Hepatocyte (in vitro differentiated cells): Measurements from ENCODE around the gene ZCCHC7. TPM values are rescaled to one million over a fixed set of nuclear protein-coding genes. Genes with fewer than 3 reads are reported as not detected.
"Not testable (repeated sequence)": the region's sequence is repeated elsewhere in the genome, so short reads cannot be mapped to it uniquely, and the experiment has no call there.

ENCODE experiments used
- DNase-seq: peaks from one replicate; pipeline ENCODE4 v3.0.0-alpha.2; 2016; ENCODE audit warnings: low spot score
- H2AFZ ChIP-seq: fragments of 200-600 bp; sonication (generic); 2 replicates; pipeline ENCODE4 v1.6.0; 2016; ENCODE audit warnings: antibody characterized with exemption, mild to moderate bottlenecking
- H3K27ac ChIP-seq: fragments of 200-600 bp; sonication (generic); 2 replicates; pipeline ENCODE4 v1.5.1; 2016; ENCODE audit warnings: mild to moderate bottlenecking
- H3K27me3 ChIP-seq: fragments of 200-600 bp; sonication (generic); 2 replicates; pipeline ENCODE4 v1.6.1; 2016
- H3K36me3 ChIP-seq: fragments of 200-600 bp; sonication (generic); replicated peaks from 2 replicates; pipeline ENCODE4 v1.5.1; 2016; ENCODE audit warnings: low read depth; ENCODE audit not compliant: insufficient read depth
- H3K4me1 ChIP-seq: fragments of 200-600 bp; sonication (generic); 2 replicates; pipeline ENCODE4 v1.5.1; 2016; ENCODE audit warnings: mild to moderate bottlenecking, moderate library complexity; ENCODE audit not compliant: insufficient read depth
- H3K4me2 ChIP-seq: fragments of 200-600 bp; sonication (generic); 2 replicates; pipeline ENCODE4 v1.6.0; 2016
- H3K4me3 ChIP-seq: fragments of 200-600 bp; sonication (generic); 2 replicates; pipeline ENCODE4 v1.5.1; 2016; ENCODE audit warnings: mild to moderate bottlenecking
- H3K79me2 ChIP-seq: fragments of 200-600 bp; sonication (generic); 2 replicates; pipeline ENCODE4 v1.6.0; 2017; ENCODE audit warnings: mild to moderate bottlenecking
- H3K9me2 ChIP-seq: fragments of 200-600 bp; sonication (generic); replicated peaks from 2 replicates; pipeline ENCODE4 v1.6.0; 2017; ENCODE audit warnings: mild to moderate bottlenecking; ENCODE audit not compliant: insufficient read depth
- H3K9me3 ChIP-seq: fragments of 200-600 bp; sonication (generic); 2 replicates; pipeline ENCODE4 v1.5.1; 2016; ENCODE audit warnings: low read depth, mild to moderate bottlenecking
- H4K20me1 ChIP-seq: fragments of 200-600 bp; sonication (generic); 2 replicates; pipeline ENCODE4 v1.6.0; 2016; ENCODE audit warnings: mild to moderate bottlenecking; ENCODE audit not compliant: insufficient read depth, poor library complexity, severe bottlenecking
- EZH2 ChIP-seq: fragments of 200-600 bp; sonication (generic); IDR thresholded peaks from 2 replicates; pipeline ENCODE4 v1.6.1; 2016; ENCODE audit warnings: antibody characterized with exemption, mild to moderate bottlenecking, borderline replicate concordance
- EZH2phosphoT487 ChIP-seq: fragments of 200-600 bp; sonication (generic); IDR thresholded peaks from one replicate; pipeline ENCODE4 v1.6.1; 2018; ENCODE audit warnings: antibody characterized with exemption, mild to moderate bottlenecking, low read depth, moderate library complexity; ENCODE audit not compliant: unreplicated experiment, severe bottlenecking
- WGBS: methylation state at CpG from one replicate; pipeline ENCODE4 v1.1.6; 2016; ENCODE audit warnings: low lambda C conversion rate; ENCODE audit errors: missing lambda C conversion rate; 5-methylcytosine and 5-hydroxymethylcytosine counted together
- polyA plus RNA-seq: library from polyadenylated mRNA; unstranded; fragments of >200 nt; fragmentation: Nextera tagmentation; extraction: Ambion mirVana; gene quantifications from 2 replicates; pipeline ENCODE4 v1.2.1, GENCODE V29; 2016
- total RNA-seq: library from RNA; depleted of rRNA; stranded (reverse); fragments of >200 nt; gene quantifications from 2 replicates; pipeline ENCODE4 v1.2.3, GENCODE V29; 2014
- TF ChIP-seq, protein P1 (sequence below): fragments of 200-600 bp; sonication (generic); IDR thresholded peaks from 2 replicates; pipeline ENCODE4 v1.5.1; 2016; ENCODE audit warnings: antibody characterized with exemption, mild to moderate bottlenecking; ENCODE audit not compliant: poor library complexity

Gene ZCCHC7
- total and polyA plus RNA-seq, 2 experiments from 2014 or later, result 12.3 to 14.6 TPM

DNA sequence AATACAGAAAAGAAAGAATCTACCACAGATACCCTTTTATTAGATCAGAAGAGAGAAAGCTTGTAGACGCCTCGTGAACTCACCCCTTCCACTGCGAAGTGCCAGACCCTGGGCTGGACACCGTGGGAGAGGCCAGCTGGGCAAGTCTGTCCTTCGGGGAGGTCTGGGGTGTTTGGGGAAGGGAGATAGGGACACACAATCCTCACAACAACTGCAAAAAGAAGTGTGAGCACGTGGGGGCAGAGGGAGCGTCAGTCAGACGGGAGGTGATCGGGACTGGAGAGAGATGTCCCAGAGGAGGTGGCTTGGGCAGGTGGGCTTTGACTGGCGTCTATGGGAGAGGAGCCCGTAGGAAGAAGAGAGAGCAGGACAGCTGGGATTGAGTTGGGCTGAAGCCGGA is 274.9 kb downstream of the ZCCHC7 start:
- TF ChIP-seq EZH2, result no peak
- no peak for TF ChIP-seq EZH2phosphoT487

DNA sequence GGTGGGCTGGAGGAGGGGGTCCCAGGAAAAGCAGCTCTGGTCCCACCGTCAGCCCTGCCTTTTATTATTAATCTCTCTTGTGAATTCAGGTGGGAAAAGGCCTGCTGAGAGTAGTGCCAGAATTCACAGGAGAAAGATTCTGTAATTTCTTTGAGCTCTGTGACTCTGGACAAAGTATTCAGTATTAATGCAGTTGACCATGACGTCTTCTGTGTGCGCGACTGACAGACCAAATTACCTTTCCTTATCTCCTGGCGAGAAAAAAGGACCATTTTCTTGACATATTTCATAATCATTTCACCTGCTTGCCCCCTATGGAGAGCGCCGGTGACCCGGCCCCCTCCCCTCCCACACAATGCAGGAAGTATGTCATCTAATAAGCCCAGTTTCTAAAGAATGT is 275.3 kb downstream of the ZCCHC7 start:
- no peak overlapping the region for H3K4me2 ChIP-seq
- WGBS, result 88% methylated on average over 8 of the region's 8 CpGs
- TF ChIP-seq, protein P1, sequence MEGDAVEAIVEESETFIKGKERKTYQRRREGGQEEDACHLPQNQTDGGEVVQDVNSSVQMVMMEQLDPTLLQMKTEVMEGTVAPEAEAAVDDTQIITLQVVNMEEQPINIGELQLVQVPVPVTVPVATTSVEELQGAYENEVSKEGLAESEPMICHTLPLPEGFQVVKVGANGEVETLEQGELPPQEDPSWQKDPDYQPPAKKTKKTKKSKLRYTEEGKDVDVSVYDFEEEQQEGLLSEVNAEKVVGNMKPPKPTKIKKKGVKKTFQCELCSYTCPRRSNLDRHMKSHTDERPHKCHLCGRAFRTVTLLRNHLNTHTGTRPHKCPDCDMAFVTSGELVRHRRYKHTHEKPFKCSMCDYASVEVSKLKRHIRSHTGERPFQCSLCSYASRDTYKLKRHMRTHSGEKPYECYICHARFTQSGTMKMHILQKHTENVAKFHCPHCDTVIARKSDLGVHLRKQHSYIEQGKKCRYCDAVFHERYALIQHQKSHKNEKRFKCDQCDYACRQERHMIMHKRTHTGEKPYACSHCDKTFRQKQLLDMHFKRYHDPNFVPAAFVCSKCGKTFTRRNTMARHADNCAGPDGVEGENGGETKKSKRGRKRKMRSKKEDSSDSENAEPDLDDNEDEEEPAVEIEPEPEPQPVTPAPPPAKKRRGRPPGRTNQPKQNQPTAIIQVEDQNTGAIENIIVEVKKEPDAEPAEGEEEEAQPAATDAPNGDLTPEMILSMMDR, result no peak
- TF ChIP-seq EZH2 (no peak), EZH2phosphoT487 (no peak)
- H4K20me1 ChIP-seq, result no peaks in the 10 kb centered on the region
- H3K4me1 ChIP-seq, result no peaks in the 10 kb centered on the region
- no peak for DNase-seq
- no peak overlapping the region for H2AFZ ChIP-seq
- H3K27ac ChIP-seq, result no peak overlapping the region
- H3K9me2 ChIP-seq, result no peaks in the 10 kb centered on the region
- no peaks in the 10 kb centered on the region for H3K27me3 ChIP-seq
- H3K4me3 ChIP-seq, result no peak overlapping the region
- H3K9me3 ChIP-seq, result no peaks in the 10 kb centered on the region
- no peaks in the 10 kb centered on the region for H3K36me3 ChIP-seq
- no peaks in the 10 kb centered on the region for H3K79me2 ChIP-seq

More for the DNA sequence above, 274.9 kb downstream of the ZCCHC7 start:
- Histone ChIP-seq H3K27ac (no peak overlapping the region), H3K4me2 (no peak overlapping the region), H4K20me1 (no peaks in the 10 kb centered on the region), H3K9me3 (no peaks in the 10 kb centered on the region), H3K4me3 (no peak overlapping the region), H2AFZ (no peak overlapping the region), H3K9me2 (no peaks in the 10 kb centered on the region), H3K4me1 (no peaks in the 10 kb centered on the region), H3K27me3 (no peaks in the 10 kb centered on the region), H3K79me2 (no peaks in the 10 kb centered on the region), H3K36me3 (no peaks in the 10 kb centered on the region)
- WGBS, result 71% methylated on average over 12 of the region's 12 CpGs
- DNase-seq, result no peak

DNA sequence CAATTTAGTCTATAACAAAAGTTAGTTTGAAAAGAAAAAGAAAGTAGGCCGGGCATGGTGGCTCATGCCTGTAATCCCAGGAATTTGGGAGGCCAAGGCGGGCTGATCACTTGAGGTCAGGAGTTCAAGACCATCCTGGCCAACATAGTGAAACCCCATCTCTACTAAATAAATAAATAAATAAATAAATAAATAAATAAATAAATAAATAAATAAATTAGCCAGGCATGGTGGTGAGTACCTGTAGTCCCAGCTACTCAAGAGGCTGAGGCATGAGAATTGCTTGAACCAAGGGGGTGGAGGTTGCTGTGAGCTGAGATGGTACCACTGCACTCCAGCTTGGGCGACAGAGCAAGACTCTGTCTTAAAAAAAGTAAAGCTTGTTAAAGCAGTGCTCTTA is 277.6 kb downstream of the ZCCHC7 start:
- 92% methylated on average over 3 of the region's 3 CpGs for WGBS
- not testable (repeated sequence) for DNase-seq, H3K9me2 ChIP-seq, H3K27ac ChIP-seq, H2AFZ ChIP-seq, H3K4me3 ChIP-seq, H3K36me3 ChIP-seq, H3K4me1 ChIP-seq, H3K79me2 ChIP-seq, H4K20me1 ChIP-seq, H3K27me3 ChIP-seq, H3K4me2 ChIP-seq, H3K9me3 ChIP-seq

- H3K9me2 ChIP-seq, result no peaks in the 10 kb centered on the region
- no peak overlapping the region for H3K4me3 ChIP-seq
- no peaks in the 10 kb centered on the region for H4K20me1 ChIP-seq
- H3K4me1 ChIP-seq, result no peaks in the 10 kb centered on the region
- no peaks in the 10 kb centered on the region for H3K36me3 ChIP-seq
- no peak for TF ChIP-seq EZH2
- TF ChIP-seq, protein P1, result no peak
- TF ChIP-seq EZH2phosphoT487, result no peak
- no peak overlapping the region for H3K4me2 ChIP-seq
- WGBS, result 84% methylated on average over 7 of the region's 7 CpGs
- no peaks in the 10 kb centered on the region for H3K9me3 ChIP-seq
- H2AFZ ChIP-seq, result no peak overlapping the region
- H3K79me2 ChIP-seq, result no peaks in the 10 kb centered on the region
- no peaks in the 10 kb centered on the region for H3K27me3 ChIP-seq
- H3K27ac ChIP-seq, result no peak overlapping the region
- DNase-seq, result no peak
These were observed 278.2 kb downstream of the ZCCHC7 start for GRCh38 chr9:37398464-37399025.
